ENCODE results near the gene PPP3R1.

DNA sequence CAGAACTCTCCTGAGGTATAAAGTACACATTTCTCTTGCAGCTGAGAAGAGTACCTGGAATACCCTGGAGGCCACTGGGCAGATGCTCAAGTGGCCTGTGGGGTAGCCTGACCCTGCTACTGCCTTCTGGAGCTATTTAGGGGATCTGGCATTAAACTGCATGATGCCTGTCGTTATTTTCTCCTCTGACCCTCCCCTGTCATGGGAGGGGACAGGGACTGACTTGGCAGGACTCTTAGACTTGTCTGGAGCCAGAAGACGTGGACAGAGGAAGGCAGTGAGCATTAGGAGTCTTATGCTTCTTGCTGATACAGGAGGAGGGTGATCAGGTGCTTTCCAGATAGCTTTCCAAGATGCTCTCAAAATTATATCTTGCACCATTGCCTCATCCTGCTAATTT is 42.6 kb upstream of the PPP3R1 start:
- TF ChIP-seq, protein P1, sequence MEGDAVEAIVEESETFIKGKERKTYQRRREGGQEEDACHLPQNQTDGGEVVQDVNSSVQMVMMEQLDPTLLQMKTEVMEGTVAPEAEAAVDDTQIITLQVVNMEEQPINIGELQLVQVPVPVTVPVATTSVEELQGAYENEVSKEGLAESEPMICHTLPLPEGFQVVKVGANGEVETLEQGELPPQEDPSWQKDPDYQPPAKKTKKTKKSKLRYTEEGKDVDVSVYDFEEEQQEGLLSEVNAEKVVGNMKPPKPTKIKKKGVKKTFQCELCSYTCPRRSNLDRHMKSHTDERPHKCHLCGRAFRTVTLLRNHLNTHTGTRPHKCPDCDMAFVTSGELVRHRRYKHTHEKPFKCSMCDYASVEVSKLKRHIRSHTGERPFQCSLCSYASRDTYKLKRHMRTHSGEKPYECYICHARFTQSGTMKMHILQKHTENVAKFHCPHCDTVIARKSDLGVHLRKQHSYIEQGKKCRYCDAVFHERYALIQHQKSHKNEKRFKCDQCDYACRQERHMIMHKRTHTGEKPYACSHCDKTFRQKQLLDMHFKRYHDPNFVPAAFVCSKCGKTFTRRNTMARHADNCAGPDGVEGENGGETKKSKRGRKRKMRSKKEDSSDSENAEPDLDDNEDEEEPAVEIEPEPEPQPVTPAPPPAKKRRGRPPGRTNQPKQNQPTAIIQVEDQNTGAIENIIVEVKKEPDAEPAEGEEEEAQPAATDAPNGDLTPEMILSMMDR (IDR thresholded peaks at IDR 0.05 in 8 of 11, conservative IDR thresholded peaks at IDR 0.05 in 3 of 11): no peak
- TF ChIP-seq POLR2AphosphoS5 (IDR thresholded peaks at IDR 0.05): no peak

Measured in spleen (tissue), 7 donors.